GM12801 (cell line): Measurements from ENCODE around the gene MYCBP2.

Experiments used
- TF ChIP-seq, protein P1 (sequence below): IDR thresholded peaks from one replicate; pipeline ENCODE4 v1.5.1; 2011; ENCODE audit warnings: control low read depth; ENCODE audit not compliant: insufficient read length; ENCODE audit errors: extremely low read depth

MYCBP2 gene

DNA sequence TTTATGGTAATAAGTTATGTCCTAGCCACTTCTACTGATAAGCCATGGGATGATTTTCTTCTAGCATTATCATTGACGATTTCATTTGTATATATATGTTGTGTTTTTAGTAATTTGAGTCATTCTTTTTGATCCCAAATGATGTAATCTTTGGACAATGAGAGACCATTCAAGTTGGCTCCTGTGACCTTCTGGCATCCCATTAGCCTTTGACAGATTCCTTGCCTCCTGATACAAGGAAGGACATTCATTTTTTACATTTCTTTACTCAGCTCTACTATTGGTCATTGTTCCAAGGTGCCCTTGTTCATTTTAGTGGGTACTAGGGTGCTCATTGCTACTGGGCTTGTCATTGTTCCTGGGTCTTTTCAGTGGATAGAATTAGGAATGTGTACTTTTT lies 35.3 kb upstream of the MYCBP2 start:
- TF ChIP-seq, protein P1, sequence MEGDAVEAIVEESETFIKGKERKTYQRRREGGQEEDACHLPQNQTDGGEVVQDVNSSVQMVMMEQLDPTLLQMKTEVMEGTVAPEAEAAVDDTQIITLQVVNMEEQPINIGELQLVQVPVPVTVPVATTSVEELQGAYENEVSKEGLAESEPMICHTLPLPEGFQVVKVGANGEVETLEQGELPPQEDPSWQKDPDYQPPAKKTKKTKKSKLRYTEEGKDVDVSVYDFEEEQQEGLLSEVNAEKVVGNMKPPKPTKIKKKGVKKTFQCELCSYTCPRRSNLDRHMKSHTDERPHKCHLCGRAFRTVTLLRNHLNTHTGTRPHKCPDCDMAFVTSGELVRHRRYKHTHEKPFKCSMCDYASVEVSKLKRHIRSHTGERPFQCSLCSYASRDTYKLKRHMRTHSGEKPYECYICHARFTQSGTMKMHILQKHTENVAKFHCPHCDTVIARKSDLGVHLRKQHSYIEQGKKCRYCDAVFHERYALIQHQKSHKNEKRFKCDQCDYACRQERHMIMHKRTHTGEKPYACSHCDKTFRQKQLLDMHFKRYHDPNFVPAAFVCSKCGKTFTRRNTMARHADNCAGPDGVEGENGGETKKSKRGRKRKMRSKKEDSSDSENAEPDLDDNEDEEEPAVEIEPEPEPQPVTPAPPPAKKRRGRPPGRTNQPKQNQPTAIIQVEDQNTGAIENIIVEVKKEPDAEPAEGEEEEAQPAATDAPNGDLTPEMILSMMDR, result no peak

DNA sequence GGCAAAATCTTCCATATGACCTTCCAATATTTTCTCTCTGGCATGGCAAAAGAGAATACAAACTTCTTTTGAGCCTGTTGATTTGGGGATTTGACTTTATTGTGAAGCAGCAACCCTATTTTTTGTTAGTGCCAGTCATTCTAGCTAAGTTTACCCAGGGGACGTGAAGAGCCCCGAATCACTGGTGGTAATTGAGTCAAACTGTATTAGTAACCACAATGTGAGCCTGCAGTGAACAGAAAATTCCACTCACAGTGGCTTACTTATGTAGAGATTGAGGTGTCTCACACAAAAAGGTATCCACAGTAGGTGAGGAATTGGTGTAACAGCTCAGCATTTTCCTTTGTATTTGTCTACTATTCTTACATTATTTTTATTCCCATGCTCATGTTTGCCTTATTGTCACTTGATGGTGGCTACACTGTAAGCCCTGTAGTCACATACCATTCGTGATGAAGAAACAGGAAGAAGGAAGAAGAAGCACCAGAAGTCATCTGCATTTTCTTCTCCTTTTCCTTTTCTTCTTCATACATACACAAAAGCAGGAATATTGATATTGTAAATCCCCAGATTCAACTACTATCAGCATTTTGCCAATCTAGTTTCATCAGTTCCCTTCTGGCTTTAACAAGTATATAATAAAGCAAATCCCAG lies 33.3 kb upstream of the MYCBP2 start:
- TF ChIP-seq, protein P1, result no peak

GRCh38 chr13:77359171-77359570 lies 32.3 kb upstream of the MYCBP2 start:
- TF ChIP-seq, protein P1, result no peak

GRCh38 chr13:77358001-77358400 lies 31.1 kb upstream of the MYCBP2 start:
- TF ChIP-seq, protein P1, result no peak

- TF ChIP-seq, protein P1, result no peak
These were observed 29.3 kb upstream of the MYCBP2 start for GRCh38 chr13:77356155-77356554.

DNA sequence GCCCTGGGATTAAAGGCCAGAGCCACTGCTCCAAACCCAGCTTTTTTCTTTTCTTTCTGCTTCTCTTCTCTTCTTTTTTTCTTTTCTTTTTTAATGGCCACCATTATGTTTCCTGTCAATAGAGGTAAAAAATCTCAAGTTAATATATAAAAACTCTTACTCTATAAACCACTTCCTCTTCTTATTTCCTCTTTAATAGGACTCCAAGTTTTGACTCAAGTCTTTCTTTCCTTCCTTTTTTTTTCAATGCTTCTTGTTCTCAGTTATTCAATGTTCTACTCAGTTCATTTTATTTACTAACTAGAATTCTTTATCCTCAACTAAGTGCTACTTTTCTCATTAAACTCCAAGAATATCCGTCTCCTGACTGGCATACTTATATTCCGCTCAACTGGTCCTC lies 27.1 kb upstream of the MYCBP2 start:
- TF ChIP-seq, protein P1, result no peak

DNA sequence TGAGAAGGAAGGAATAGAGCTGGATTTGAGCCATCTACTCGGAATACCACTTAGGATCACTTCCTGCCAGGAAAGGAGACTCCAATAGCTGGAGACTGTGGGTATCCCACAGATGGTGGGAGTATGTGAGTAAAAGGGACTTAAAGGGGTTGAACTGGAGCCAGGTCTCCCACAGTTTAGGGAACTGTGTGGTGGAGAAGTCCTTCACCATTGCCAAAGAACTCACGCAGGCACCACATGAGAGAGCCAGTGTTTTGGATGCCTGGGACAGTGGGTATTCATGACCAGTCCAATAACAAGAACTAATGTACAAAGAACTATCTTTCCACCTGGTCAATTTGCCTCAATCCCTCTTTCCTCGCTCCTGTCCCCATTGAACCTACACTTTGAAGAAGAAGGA lies 24.4 kb upstream of the MYCBP2 start:
- TF ChIP-seq, protein P1, result no peak
